GM12892 (cell line): ENCODE data around the gene PAK1IP1.

Experiments
- POLR2A ChIP-seq: IDR thresholded peaks from 2 replicates; pipeline ENCODE4 v1.6.1; 2011; ENCODE audit warnings: low read depth, low read length, control low read depth
- POLR2AphosphoS5 ChIP-seq: IDR thresholded peaks from 2 replicates; pipeline ENCODE4 v1.6.1; 2011; ENCODE audit warnings: low read depth, low read length, control low read depth
- TAF1 ChIP-seq: IDR thresholded peaks from 2 replicates; pipeline ENCODE4 v1.6.1; 2011; ENCODE audit warnings: low read depth, mild to moderate bottlenecking, control low read depth, low read length, borderline replicate concordance

GRCh38 chr6:10723567-10723881 lies 28.8 kb downstream of the PAK1IP1 start:
- TF ChIP-seq POLR2AphosphoS5 = no peak
- TF ChIP-seq POLR2A = no peak
- no peak for TF ChIP-seq TAF1
